ENCODE measurements around the gene ACSL4. TPM values are rescaled to one million over a fixed set of nuclear protein-coding genes. Genes with fewer than 3 reads are reported as not detected.
A peak's percentile ranks its signal among the peaks of the same experiment; 100 is the strongest.
"Not testable (repeated sequence)": the region's sequence is repeated elsewhere in the genome, so short reads cannot be mapped to it uniquely, and the experiment has no call there.

The ACSL4 gene
- total and polyA plus RNA-seq, 10 donors, result 10.8 to 109 (median 49.7) TPM

DNA sequence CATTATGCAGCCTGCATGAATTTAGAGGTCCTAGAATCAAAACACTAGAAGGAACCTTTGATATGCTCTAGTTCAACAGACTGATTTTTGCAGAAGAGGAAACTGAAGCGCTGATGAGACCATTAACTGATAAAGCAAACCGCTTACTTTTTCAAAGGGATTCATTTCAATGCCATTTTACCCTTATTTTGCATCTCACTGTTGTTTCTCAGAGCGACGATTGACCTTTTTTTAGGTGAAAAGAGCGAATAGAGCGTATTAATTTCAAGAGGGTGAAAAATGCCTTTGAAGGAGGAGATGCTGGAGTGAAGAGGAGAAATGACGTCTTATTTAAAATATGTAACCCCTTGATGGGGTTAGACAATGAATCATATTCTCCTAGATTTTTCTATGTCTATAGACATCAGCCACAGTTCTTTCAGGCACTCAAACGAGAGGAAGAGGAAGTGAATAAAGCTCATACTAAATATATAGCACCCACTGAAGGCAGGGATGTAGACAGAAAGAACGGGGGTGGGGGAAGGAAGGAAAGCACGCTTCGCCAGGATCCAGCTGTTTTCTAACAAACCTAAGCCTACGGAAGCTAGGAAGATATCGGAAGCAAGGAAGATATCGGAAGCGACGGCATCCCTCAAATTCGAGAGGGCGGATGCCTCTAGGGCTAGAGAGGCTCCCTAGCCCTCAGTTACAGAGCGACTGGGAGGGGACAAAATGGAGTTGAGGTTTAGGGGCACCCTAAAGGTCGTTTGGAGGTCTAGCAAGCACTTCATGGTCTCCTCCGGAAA lies 848 bp downstream of the ACSL4 start:
- Histone ChIP-seq H3K9me3 (no peaks in the 10 kb centered on the region), H3K4me3 (peak overlapping the region; percentile 46 to 83 (median 59)), H3K27me3 (replicated peaks in 1 of 7) (peaks cover 0 to 7% (median 0%) of the 10 kb centered on the region in 7 donors), H3K36me3 (no peaks in the 10 kb centered on the region), H3K4me1 (peaks cover 4 to 58% (median 27%) of the 10 kb centered on the region in 6 donors), H3K27ac (peak overlapping the region; percentile 76 to 96 (median 90))
- 7 to 41% (median 27%) methylated on average over 12 to 21 of the region's 21 CpGs for WGBS, 5 donors
- DNase-seq, result no peak
- intact Hi-C loops (cut with DNase I; ENCODE audit: low total_unique reads), result no loop called here
- TF ChIP-seq, protein P1, sequence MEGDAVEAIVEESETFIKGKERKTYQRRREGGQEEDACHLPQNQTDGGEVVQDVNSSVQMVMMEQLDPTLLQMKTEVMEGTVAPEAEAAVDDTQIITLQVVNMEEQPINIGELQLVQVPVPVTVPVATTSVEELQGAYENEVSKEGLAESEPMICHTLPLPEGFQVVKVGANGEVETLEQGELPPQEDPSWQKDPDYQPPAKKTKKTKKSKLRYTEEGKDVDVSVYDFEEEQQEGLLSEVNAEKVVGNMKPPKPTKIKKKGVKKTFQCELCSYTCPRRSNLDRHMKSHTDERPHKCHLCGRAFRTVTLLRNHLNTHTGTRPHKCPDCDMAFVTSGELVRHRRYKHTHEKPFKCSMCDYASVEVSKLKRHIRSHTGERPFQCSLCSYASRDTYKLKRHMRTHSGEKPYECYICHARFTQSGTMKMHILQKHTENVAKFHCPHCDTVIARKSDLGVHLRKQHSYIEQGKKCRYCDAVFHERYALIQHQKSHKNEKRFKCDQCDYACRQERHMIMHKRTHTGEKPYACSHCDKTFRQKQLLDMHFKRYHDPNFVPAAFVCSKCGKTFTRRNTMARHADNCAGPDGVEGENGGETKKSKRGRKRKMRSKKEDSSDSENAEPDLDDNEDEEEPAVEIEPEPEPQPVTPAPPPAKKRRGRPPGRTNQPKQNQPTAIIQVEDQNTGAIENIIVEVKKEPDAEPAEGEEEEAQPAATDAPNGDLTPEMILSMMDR (IDR thresholded peaks at IDR 0.05 in 8 of 11, conservative IDR thresholded peaks at IDR 0.05 in 3 of 11), result no peak
- no peak for TF ChIP-seq POLR2A (IDR thresholded peaks at IDR 0.05)
- TF ChIP-seq POLR2AphosphoS5 (IDR thresholded peaks at IDR 0.05), result peak in 1 of 3 donors; percentile 11

DNA sequence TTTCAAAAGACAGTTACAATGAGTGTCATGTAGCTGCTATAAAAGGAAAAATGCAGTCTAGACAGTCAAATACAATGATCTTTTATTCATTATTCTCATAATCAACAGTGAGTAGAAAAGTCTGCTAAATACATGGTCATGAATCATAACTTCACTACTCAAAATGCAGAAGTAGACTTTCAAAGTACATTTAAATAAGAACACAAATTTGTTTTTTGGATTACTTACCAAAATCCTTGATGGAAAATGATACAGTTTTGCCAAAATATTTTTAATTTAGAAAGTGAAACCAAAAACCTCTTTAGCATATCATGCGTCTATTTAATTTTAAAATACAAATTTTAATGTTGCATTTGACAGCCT lies 4.9 kb downstream of the ACSL4 start:
- H3K9me3 ChIP-seq, result no peaks in the 10 kb centered on the region
- TF ChIP-seq POLR2A (IDR thresholded peaks at IDR 0.05), result no peak
- peak overlapping the region in 2 of 8 donors; percentile 0 to 10 for H3K4me3 ChIP-seq
- DNase-seq, result no peak
- peak overlapping the region in 7 of 8 donors; percentile 1 to 67 (median 33) for H3K27ac ChIP-seq
- H3K4me1 ChIP-seq, result peaks cover 4 to 57% (median 27%) of the 10 kb centered on the region in 6 donors
- 5 to 20% (median 15%) methylated on average over 1 of the region's 1 CpG for WGBS, 5 donors
- intact Hi-C loops (cut with DNase I; ENCODE audit: low total_unique reads), result no loop called here
- H3K27me3 ChIP-seq (replicated peaks in 1 of 7), result peaks cover 0 to 3% (median 0%) of the 10 kb centered on the region in 7 donors
- no peaks in the 10 kb centered on the region for H3K36me3 ChIP-seq

DNA sequence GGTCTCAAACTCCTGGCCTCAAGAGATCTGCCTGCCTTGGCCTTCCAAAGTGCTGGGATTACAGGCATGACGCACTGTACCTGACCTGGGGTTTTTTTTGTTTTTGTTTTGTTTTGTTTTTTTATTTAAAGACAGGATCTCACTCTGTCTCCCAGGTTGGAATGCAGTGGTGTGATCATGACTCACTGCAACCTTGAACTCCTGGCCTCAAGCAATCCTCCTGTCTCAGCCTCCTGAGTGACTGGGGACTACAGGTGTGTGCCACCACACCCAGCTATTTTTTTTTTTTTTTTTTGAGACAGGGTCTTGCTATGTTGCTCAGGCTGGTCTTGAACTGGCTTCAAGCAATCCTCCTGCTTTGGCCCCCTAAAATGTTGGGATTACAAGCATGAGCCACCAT lies 8.1 kb downstream of the ACSL4 start:
- DNase-seq; H3K27ac ChIP-seq; intact Hi-C loops (cut with DNase I; ENCODE audit: low total_unique reads); H3K36me3 ChIP-seq; H3K9me3 ChIP-seq; H3K27me3 ChIP-seq (replicated peaks in 1 of 7); H3K4me3 ChIP-seq: not testable (repeated sequence)
- H3K4me1 ChIP-seq, result peaks cover 4 to 55% (median 25%) of the 10 kb centered on the region in 6 donors
- 89 to 100% (median 100%) methylated on average over 1 of the region's 1 CpG for WGBS, 5 donors

DNA sequence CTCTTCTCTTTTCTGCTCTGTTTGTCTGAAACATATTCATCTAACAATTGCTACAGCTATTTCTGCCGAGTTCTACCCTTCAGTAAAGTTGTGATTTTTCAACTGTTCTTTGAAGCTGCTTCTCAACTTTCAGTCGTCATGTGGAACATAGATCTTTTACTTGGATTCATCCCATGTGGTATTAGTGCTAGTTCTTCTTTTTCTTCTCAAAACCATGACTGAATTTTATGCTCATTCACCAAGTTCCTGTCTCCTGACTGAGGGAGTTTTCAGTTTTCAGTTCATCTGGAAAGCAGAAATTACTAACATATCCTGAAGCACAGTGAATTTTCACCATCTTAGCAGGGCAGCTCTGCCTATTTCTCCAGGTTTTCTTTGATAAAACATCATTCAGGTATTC lies 12.1 kb downstream of the ACSL4 start:
- Histone ChIP-seq H3K27me3 (replicated peaks in 1 of 7) (no peaks in the 10 kb centered on the region), H3K4me1 (peaks cover 0 to 32% (median 3%) of the 10 kb centered on the region in 6 donors), H3K9me3 (no peaks in the 10 kb centered on the region), H3K36me3 (no peaks in the 10 kb centered on the region), H3K4me3 (no peak overlapping the region), H3K27ac (peak overlapping the region in 2 of 8 donors; percentile 42 to 58)
- DNase-seq, result no peak
- 33 to 55% (median 36%) methylated on average over 2 of the region's 2 CpGs for WGBS, 5 donors
- TF ChIP-seq POLR2A (IDR thresholded peaks at IDR 0.05) (no peak), POLR2AphosphoS5 (IDR thresholded peaks at IDR 0.05) (no peak)
- TF ChIP-seq, protein P1 (IDR thresholded peaks at IDR 0.05 in 8 of 11, conservative IDR thresholded peaks at IDR 0.05 in 3 of 11), result no peak
- intact Hi-C loops (cut with DNase I; ENCODE audit: low total_unique reads), result no loop called here

DNA sequence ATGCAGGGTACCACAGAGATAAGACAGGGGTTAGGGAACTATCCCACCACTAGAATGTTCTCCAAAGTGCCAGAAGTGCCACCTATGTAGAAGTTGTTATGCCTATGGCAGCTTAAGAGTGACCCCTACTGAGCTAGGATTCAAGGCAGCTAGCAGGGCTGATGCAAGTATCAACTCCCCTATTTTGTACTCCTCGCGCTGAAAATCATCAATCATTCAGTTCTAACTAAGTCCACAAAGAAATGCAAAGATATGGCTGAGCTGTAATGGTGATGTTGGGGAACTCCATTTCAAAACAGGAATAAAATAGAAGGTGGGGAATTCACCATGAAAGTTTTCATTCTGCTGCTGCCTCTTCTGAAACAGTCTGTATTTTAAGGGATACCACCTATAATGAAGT lies 13.8 kb downstream of the ACSL4 start:
- no peaks in the 10 kb centered on the region for H3K9me3 ChIP-seq
- H3K4me1 ChIP-seq, result peaks cover 0 to 43% (median 3%) of the 10 kb centered on the region in 6 donors

More for the DNA sequence above, 13.8 kb downstream of the ACSL4 start:
- 48 to 84% (median 67%) methylated on average over 2 of the region's 2 CpGs for WGBS, 5 donors
- no peaks in the 10 kb centered on the region for H3K36me3 ChIP-seq
- DNase-seq, result no peak
- no peak overlapping the region for H3K4me3 ChIP-seq
- H3K27ac ChIP-seq, result no peak overlapping the region
- no peaks in the 10 kb centered on the region for H3K27me3 ChIP-seq (replicated peaks in 1 of 7)
- TF ChIP-seq POLR2A (IDR thresholded peaks at IDR 0.05), result no peak
- no peak for TF ChIP-seq POLR2AphosphoS5 (IDR thresholded peaks at IDR 0.05)
- TF ChIP-seq, protein P1 (IDR thresholded peaks at IDR 0.05 in 8 of 11, conservative IDR thresholded peaks at IDR 0.05 in 3 of 11), result no peak
- intact Hi-C loops (cut with DNase I; ENCODE audit: low total_unique reads), result no loop called here
